Measurements from ENCODE around the gene TMCC2.

GRCh38 chr1:205246351-205247119 lies 18.8 kb downstream of the TMCC2 start:
- TF ChIP-seq, protein P1, sequence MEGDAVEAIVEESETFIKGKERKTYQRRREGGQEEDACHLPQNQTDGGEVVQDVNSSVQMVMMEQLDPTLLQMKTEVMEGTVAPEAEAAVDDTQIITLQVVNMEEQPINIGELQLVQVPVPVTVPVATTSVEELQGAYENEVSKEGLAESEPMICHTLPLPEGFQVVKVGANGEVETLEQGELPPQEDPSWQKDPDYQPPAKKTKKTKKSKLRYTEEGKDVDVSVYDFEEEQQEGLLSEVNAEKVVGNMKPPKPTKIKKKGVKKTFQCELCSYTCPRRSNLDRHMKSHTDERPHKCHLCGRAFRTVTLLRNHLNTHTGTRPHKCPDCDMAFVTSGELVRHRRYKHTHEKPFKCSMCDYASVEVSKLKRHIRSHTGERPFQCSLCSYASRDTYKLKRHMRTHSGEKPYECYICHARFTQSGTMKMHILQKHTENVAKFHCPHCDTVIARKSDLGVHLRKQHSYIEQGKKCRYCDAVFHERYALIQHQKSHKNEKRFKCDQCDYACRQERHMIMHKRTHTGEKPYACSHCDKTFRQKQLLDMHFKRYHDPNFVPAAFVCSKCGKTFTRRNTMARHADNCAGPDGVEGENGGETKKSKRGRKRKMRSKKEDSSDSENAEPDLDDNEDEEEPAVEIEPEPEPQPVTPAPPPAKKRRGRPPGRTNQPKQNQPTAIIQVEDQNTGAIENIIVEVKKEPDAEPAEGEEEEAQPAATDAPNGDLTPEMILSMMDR (IDR thresholded peaks at IDR 0.05) = no peak
- TF ChIP-seq EZH2phosphoT487 (IDR thresholded peaks at IDR 0.05) = no peak

Measured in neural progenitor cell (in vitro differentiated cells).